ENCODE results near the gene TMEM117. TPM values are rescaled to one million over a fixed set of nuclear protein-coding genes. Genes with fewer than 3 reads are reported as not detected.

TMEM117 gene
- total RNA-seq, 1 donor: 22.4 TPM

- Histone ChIP-seq H3K79me2 (ENCODE audit: insufficient read depth, low read length) (no peaks in the 10 kb centered on the region), H3K36me3 (ENCODE audit: insufficient read depth, low read length) (no peaks in the 10 kb centered on the region), H4K20me1 (ENCODE audit: insufficient read depth, low read length) (no peaks in the 10 kb centered on the region), H3K27me3 (ENCODE audit: insufficient read depth, low read length) (no peaks in the 10 kb centered on the region), H3K4me2 (ENCODE audit: insufficient read depth, low read length) (no peak overlapping the region), H3K4me1 (ENCODE audit: insufficient read depth, low read length) (peaks cover 8% of the 10 kb centered on the region), H3K27ac (ENCODE audit: low read depth, low read length) (no peak overlapping the region), H3K4me3 (ENCODE audit: insufficient read depth, low read length) (no peak overlapping the region), H2AFZ (ENCODE audit: low read length) (no peak overlapping the region), H3K9me3 (ENCODE audit: low read depth, low read length) (no peaks in the 10 kb centered on the region)
- TF ChIP-seq CTCF (IDR thresholded peaks at IDR 0.05; ENCODE audit: extremely low read depth, low read depth, low read length): no peak
- DNase-seq (ENCODE audit: insufficient read length, low spot score, missing footprints): no peak
These were observed 449.6 kb downstream of the TMEM117 start for GRCh38 chr12:44285321-44285960.

GRCh38 chr12:44286336-44286735 lies 450.5 kb downstream of the TMEM117 start:
- no peak for DNase-seq (ENCODE audit: insufficient read length, low spot score, missing footprints)
- Histone ChIP-seq H3K27ac (ENCODE audit: low read depth, low read length) (no peak overlapping the region), H2AFZ (ENCODE audit: low read length) (no peak overlapping the region), H3K79me2 (ENCODE audit: insufficient read depth, low read length) (no peaks in the 10 kb centered on the region), H3K4me2 (ENCODE audit: insufficient read depth, low read length) (no peak overlapping the region), H3K9me3 (ENCODE audit: low read depth, low read length) (no peaks in the 10 kb centered on the region), H3K27me3 (ENCODE audit: insufficient read depth, low read length) (no peaks in the 10 kb centered on the region), H4K20me1 (ENCODE audit: insufficient read depth, low read length) (no peaks in the 10 kb centered on the region), H3K36me3 (ENCODE audit: insufficient read depth, low read length) (no peaks in the 10 kb centered on the region), H3K4me3 (ENCODE audit: insufficient read depth, low read length) (no peak overlapping the region), H3K4me1 (ENCODE audit: insufficient read depth, low read length) (peaks cover 8% of the 10 kb centered on the region)
- no peak for TF ChIP-seq CTCF (IDR thresholded peaks at IDR 0.05; ENCODE audit: extremely low read depth, low read depth, low read length)

- no peaks in the 10 kb centered on the region for H3K79me2 ChIP-seq (ENCODE audit: insufficient read depth, low read length)
- no peak for TF ChIP-seq CTCF (IDR thresholded peaks at IDR 0.05; ENCODE audit: extremely low read depth, low read depth, low read length)
- peaks cover 8% of the 10 kb centered on the region for H3K4me1 ChIP-seq (ENCODE audit: insufficient read depth, low read length)
- H3K36me3 ChIP-seq (ENCODE audit: insufficient read depth, low read length): no peaks in the 10 kb centered on the region
- H3K9me3 ChIP-seq (ENCODE audit: low read depth, low read length): no peaks in the 10 kb centered on the region
- no peak overlapping the region for H3K4me3 ChIP-seq (ENCODE audit: insufficient read depth, low read length)
- H2AFZ ChIP-seq (ENCODE audit: low read length): no peak overlapping the region
- DNase-seq (ENCODE audit: insufficient read length, low spot score, missing footprints): no peak
- H4K20me1 ChIP-seq (ENCODE audit: insufficient read depth, low read length): no peaks in the 10 kb centered on the region
- no peak overlapping the region for H3K27ac ChIP-seq (ENCODE audit: low read depth, low read length)
- no peak overlapping the region for H3K4me2 ChIP-seq (ENCODE audit: insufficient read depth, low read length)
- no peaks in the 10 kb centered on the region for H3K27me3 ChIP-seq (ENCODE audit: insufficient read depth, low read length)
These were observed 451.1 kb downstream of the TMEM117 start for GRCh38 chr12:44286821-44287505.

- Histone ChIP-seq H3K36me3 (ENCODE audit: insufficient read depth, low read length) (no peaks in the 10 kb centered on the region), H3K4me1 (ENCODE audit: insufficient read depth, low read length) (peaks cover 8% of the 10 kb centered on the region), H3K9me3 (ENCODE audit: low read depth, low read length) (no peaks in the 10 kb centered on the region), H3K79me2 (ENCODE audit: insufficient read depth, low read length) (no peaks in the 10 kb centered on the region), H3K4me2 (ENCODE audit: insufficient read depth, low read length) (no peak overlapping the region), H2AFZ (ENCODE audit: low read length) (no peak overlapping the region), H3K27ac (ENCODE audit: low read depth, low read length) (no peak overlapping the region), H3K27me3 (ENCODE audit: insufficient read depth, low read length) (no peaks in the 10 kb centered on the region), H3K4me3 (ENCODE audit: insufficient read depth, low read length) (no peak overlapping the region), H4K20me1 (ENCODE audit: insufficient read depth, low read length) (no peaks in the 10 kb centered on the region)
- DNase-seq (ENCODE audit: insufficient read length, low spot score, missing footprints): peak; percentile 15
- TF ChIP-seq CTCF (IDR thresholded peaks at IDR 0.05; ENCODE audit: extremely low read depth, low read depth, low read length): no peak
These were observed 451.7 kb downstream of the TMEM117 start for GRCh38 chr12:44287545-44287944.

Measured in osteoblast (primary cell).